Right atrium auricular region (tissue), 2 donors: ENCODE results near the gene VPS13C. TPM values are rescaled to one million over a fixed set of nuclear protein-coding genes. Genes with fewer than 3 reads are reported as not detected.

Experiments used
- DNase-seq: peaks from one replicate; pipeline ENCODE4 v3.0.0-alpha.2; 2019; ENCODE audit warnings: low spot score
- H3K27ac ChIP-seq, 2 donors: fragments of 200-600 bp; sonication (generic); 1 replicate in 1 of 2; 2 replicates in 1 of 2; pipeline ENCODE4 v1.5.1; 2016 to 2019
- H3K27me3 ChIP-seq, 2 donors: fragments of 200-600 bp; sonication (generic); one replicate each; pipeline versions ENCODE4 v1.5.1 to v1.6.0; 2017 to 2019
- H3K36me3 ChIP-seq: fragments of 200-600 bp; sonication (generic); one replicate; pipeline ENCODE4 v1.5.1; 2016
- H3K4me1 ChIP-seq, 2 donors: fragments of 200-600 bp; sonication (generic); one replicate each; pipeline versions ENCODE4 v1.5.1 to v1.6.0; 2017 to 2019
- H3K4me3 ChIP-seq, 2 donors: fragments of 200-600 bp; sonication (generic); 1 replicate in 1 of 2; 2 replicates in 1 of 2; pipeline ENCODE4 v1.5.1; 2017 to 2019; ENCODE audit warnings: mild to moderate bottlenecking in 1 of 2, moderate library complexity in 1 of 2
- H3K9me3 ChIP-seq, 2 donors: fragments of 200-600 bp; sonication (generic); one replicate each; pipeline ENCODE4 v1.5.1; 2019
- total RNA-seq, 2 donors: library from RNA; depleted of rRNA; stranded (reverse); fragments of >200 nt; gene quantifications; one replicate each; pipeline ENCODE4 v1.1.0, GENCODE V29; 2016
- TF ChIP-seq, protein P1 (sequence below), 2 donors: fragments of 200-600 bp; sonication (generic); IDR thresholded peaks; one replicate each; pipeline ENCODE4 v1.5.1; 2019; ENCODE audit warnings: antibody characterized with exemption in 2 of 2

Gene VPS13C
- total RNA-seq, 2 donors from 2014 or later: 30.3 to 41.9 TPM

DNA sequence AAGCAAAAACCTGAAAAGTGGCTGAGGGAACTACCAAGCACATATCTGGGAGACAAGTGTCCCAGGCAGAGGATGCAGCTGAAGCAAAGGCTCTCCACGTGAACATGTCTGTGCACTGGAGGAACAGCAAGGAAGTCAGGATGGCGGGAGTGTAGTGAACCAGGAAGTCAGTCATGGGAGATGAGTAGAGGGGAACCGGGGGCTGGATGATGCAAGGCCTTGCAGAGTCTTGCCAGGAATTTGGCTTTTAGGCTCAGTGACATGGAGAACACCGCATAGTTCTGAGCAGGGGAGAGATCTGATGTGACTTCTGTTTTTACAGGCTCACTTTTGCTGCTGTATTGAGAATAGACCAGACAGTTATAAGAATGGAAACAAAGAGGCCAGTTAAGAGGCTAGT lies 25.5 kb upstream of the VPS13C start:
- Histone ChIP-seq H3K4me1 (no peaks in the 10 kb centered on the region), H3K36me3 (no peaks in the 10 kb centered on the region), H3K4me3 (no peak overlapping the region), H3K9me3 (no peaks in the 10 kb centered on the region), H3K27ac (no peak overlapping the region), H3K27me3 (no peaks in the 10 kb centered on the region)
- TF ChIP-seq, protein P1, sequence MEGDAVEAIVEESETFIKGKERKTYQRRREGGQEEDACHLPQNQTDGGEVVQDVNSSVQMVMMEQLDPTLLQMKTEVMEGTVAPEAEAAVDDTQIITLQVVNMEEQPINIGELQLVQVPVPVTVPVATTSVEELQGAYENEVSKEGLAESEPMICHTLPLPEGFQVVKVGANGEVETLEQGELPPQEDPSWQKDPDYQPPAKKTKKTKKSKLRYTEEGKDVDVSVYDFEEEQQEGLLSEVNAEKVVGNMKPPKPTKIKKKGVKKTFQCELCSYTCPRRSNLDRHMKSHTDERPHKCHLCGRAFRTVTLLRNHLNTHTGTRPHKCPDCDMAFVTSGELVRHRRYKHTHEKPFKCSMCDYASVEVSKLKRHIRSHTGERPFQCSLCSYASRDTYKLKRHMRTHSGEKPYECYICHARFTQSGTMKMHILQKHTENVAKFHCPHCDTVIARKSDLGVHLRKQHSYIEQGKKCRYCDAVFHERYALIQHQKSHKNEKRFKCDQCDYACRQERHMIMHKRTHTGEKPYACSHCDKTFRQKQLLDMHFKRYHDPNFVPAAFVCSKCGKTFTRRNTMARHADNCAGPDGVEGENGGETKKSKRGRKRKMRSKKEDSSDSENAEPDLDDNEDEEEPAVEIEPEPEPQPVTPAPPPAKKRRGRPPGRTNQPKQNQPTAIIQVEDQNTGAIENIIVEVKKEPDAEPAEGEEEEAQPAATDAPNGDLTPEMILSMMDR (IDR thresholded peaks at IDR 0.05): no peak
- DNase-seq: no peak

DNA sequence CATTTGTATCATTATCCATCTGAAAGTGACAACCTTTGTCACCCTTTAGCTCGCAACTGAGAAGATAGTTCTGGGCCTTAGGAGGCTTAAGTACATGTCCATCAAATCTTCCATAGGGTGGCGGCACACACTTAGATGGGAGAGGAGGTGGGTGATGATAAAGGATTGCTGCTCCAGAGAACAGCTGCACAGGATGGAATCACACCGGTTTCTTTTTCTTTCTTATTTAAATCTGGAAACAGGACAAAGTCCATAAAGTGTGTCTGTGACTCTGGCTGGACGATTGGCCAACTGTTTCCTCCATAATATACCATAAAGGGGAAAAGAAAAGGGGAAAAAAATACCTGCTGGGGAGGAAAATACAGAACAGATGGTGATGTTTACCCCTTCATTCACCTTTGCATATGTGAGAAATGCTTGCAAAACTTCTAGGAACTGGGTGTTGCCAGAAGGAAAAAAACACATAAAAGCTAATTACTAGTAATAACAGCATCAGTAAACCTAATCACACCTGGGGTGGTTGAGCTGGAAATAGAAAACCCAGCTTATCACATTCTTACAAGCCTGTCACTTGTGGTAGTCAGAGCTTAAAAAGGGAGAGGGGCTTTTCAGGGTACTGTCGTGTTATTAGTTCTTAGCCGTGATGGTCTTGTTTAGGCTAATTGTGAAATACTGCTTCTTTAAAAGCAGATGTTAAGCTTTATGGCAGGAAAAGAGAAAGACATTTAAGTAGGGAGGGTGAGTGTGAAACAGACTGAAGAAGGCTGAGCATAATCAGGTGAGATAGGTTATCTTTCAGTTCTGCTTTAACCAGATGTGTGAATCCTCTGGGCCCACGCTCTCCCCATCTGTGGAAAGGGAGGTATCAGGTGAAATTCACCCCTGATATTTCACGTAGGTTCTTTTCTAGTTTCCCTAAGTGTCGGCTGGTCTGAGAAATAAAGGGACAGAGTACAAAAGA lies 23.2 kb upstream of the VPS13C start:
- Histone ChIP-seq H3K4me3 (no peak overlapping the region), H3K36me3 (no peaks in the 10 kb centered on the region), H3K4me1 (no peaks in the 10 kb centered on the region), H3K27me3 (no peaks in the 10 kb centered on the region), H3K9me3 (no peaks in the 10 kb centered on the region), H3K27ac (no peak overlapping the region)
- DNase-seq: no peak
- TF ChIP-seq, protein P1 (IDR thresholded peaks at IDR 0.05): no peak

DNA sequence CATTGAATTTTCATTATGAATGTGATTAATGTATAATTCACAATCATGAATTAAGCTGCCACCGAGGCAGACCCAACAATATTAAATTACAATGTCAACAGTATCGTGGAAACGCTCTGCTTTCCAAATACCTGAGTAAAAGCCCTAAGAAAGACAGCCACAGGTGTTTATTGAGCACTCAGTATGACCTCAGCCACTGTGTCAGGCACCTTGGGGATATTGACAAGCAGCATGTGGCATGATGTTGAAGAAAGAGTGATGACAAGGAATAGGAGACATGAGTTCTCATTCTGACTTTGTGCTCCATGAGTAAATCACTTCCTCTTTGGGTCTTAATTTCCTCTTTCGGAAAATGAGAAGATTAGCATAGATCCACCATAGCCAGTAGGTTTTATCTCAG lies 19.3 kb upstream of the VPS13C start:
- no peaks in the 10 kb centered on the region for H3K9me3 ChIP-seq
- TF ChIP-seq, protein P1 (IDR thresholded peaks at IDR 0.05): no peak
- no peak for DNase-seq

DNA sequence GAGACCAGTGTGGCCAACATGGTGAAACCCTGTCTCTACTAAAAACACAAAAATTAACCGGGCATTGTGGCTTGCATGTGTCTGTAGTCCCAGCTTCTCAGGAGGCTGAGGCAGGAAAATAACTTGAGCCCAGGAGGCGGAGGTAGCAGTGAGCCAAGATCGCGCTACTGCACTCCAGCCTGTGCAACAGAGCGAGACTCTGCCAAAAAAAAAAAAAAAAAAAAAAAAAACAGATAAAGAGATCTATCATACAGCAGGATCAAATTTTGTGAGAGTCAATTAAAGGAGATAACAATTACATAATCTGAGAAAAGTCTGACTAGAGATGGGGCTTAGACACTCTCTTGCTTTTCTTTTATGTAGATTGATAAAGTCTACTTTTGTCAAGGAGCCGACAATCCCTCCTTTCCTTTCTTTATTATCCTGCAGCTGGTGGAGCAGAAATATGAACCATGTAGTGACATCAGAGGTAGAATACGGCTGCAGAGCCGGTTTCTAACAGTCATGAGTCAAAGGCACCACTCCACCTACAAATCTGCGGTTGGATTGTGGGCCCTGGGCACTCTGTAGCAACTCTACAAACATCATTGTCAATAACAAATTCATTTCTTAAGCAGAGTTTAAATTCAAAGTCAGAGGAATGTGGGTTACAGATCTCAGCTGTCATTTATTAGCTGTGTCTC lies 15.5 kb upstream of the VPS13C start:
- Histone ChIP-seq H3K27me3 (no peaks in the 10 kb centered on the region), H3K36me3 (no peaks in the 10 kb centered on the region), H3K9me3 (no peaks in the 10 kb centered on the region), H3K4me3 (no peak overlapping the region), H3K4me1 (no peaks in the 10 kb centered on the region), H3K27ac (no peak overlapping the region)
- TF ChIP-seq, protein P1 (IDR thresholded peaks at IDR 0.05): no peak
- DNase-seq: no peak

More for the DNA sequence above, 19.3 kb upstream of the VPS13C start:
- H3K4me1 ChIP-seq: no peaks in the 10 kb centered on the region
- no peak overlapping the region for H3K4me3 ChIP-seq
- H3K27me3 ChIP-seq: no peaks in the 10 kb centered on the region
- no peaks in the 10 kb centered on the region for H3K36me3 ChIP-seq
- no peak overlapping the region for H3K27ac ChIP-seq

DNA sequence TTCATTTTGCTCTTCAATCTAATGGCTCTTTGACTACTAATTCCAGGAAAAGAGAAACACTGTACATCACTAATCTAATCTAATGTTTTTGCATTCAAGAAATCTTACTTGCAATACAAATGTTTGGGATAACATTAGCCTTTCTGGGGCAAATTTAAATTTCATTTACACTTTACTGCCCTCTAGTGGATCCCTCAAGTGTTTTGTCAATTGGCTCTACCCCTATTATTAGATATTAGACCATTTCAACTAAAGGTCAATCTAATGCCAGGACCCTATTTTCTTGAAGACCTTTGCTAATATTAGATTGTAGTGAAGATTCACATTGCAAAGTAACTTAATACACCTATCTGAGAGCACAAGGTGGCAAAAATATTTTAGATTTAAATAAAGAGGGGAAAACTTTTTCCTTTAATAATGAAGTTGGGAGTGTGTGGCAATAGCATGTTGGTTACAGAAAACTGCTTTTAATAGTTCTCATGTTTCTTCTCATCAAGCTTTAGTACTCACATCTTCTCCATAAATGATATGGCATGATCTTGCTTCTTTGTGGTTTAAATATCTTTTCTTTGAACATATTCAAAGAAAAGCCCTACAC lies 11.6 kb upstream of the VPS13C start:
- no peak for DNase-seq
- H3K4me1 ChIP-seq: peaks cover 0 to 18% of the 10 kb centered on the region in 2 donors

More for the DNA sequence above, 11.6 kb upstream of the VPS13C start:
- Histone ChIP-seq H3K4me3 (no peak overlapping the region), H3K27me3 (no peaks in the 10 kb centered on the region), H3K36me3 (no peaks in the 10 kb centered on the region), H3K9me3 (no peaks in the 10 kb centered on the region), H3K27ac (no peak overlapping the region)
- TF ChIP-seq, protein P1 (IDR thresholded peaks at IDR 0.05): peak; percentile 38 to 80
